HCT116 (cell line): ENCODE results near the gene CD93. TPM values are rescaled to one million over a fixed set of nuclear protein-coding genes. Genes with fewer than 3 reads are reported as not detected.

Experiments
- ATAC-seq: fragments of 200-7000 bp; cut with Tn5 transposase; 2 replicates; pipeline ENCODE4 v1.9.1; 2020; ENCODE audit warnings: mild to moderate bottlenecking, moderate library complexity
- BruUV-seq: library from RNA; stranded (reverse); fragments of 400-500 nt; replicated peaks from 2 replicates; lab custom pipeline; 2021; lab: Mats Ljungman, UMichigan
- CTCF ChIA-PET: fragments of 300-600 bp; sonication (Branson Sonifier 250); formaldehyde crosslinking; loops from one replicate; lab custom pipeline; 2021; ENCODE audit warnings: antibody characterized with exemption; lab: Charles Lee
- POLR2A ChIA-PET: fragments of 300-600, 350-600 bp; sonication (Branson Sonifier 250); formaldehyde crosslinking; loops from one replicate; lab custom pipeline; 2021; ENCODE audit warnings: antibody characterized with exemption; lab: Charles Lee
- RAD21 ChIA-PET, 2 experiments: fragments of 300-600 bp; sonication (Branson Sonifier 250); formaldehyde crosslinking; loops; one replicate each; lab custom pipeline; 2023; ENCODE audit warnings: low total read pairs in 2 of 2; ENCODE audit not compliant: uncharacterized antibody in 2 of 2, unreplicated experiment in 2 of 2, low non-redundant PET in 1 of 2; lab: Charles Lee
- DNase-seq: peaks from one replicate; pipeline ENCODE4 v3.0.0-alpha.2; 2010; ENCODE audit warnings: low read depth, low spot score
- H2AFZ ChIP-seq: fragments of 200-600 bp; shearing (Covaris generic), sonication (generic); 2 replicates; pipeline ENCODE4 v1.6.1; 2017; ENCODE audit warnings: low read depth, mixed run types, mixed read lengths, antibody characterized with exemption, low read length; ENCODE audit not compliant: poor library complexity, severe bottlenecking
- H3K27ac ChIP-seq: 2 replicates; pipeline ENCODE4 v1.5.1; 2012; ENCODE audit warnings: low read depth, low read length
- H3K27me3 ChIP-seq: fragments of 200-600 bp; sonication (generic); 2 replicates; pipeline ENCODE4 v1.6.1; 2016; ENCODE audit warnings: mixed run types, low read length, mixed read lengths; ENCODE audit not compliant: insufficient read depth
- H3K36me3 ChIP-seq, 2 experiments: fragments of 200-500 bp in 1 of 2; fragments of 200-600 bp in 1 of 2; sonication (Bioruptor generic) in 1 of 2; sonication (generic) in 1 of 2; 2 replicates each; pipeline versions ENCODE4 v1.5.1 to v1.6.1; 2014 to 2016; ENCODE audit warnings: low read length in 2 of 2, inconsistent platforms in 1 of 2, mixed read lengths in 1 of 2, mixed run types in 1 of 2; ENCODE audit not compliant: insufficient read depth in 2 of 2, control insufficient read depth in 1 of 2
- H3K4me1 ChIP-seq, 2 experiments: fragments of 200-600 bp in 1 of 2; sonication (generic) in 1 of 2; 2 replicates each; pipeline versions ENCODE4 v1.5.1 to v1.6.1; 2012 to 2017; ENCODE audit warnings: low read length in 2 of 2, inconsistent platforms in 1 of 2, mild to moderate bottlenecking in 1 of 2, mixed read lengths in 1 of 2, mixed run types in 1 of 2, moderate library complexity in 1 of 2; ENCODE audit not compliant: insufficient read depth in 2 of 2, control insufficient read depth in 1 of 2
- H3K4me2 ChIP-seq: fragments of 200-600 bp; sonication (generic); 2 replicates; pipeline ENCODE4 v1.6.1; 2017; ENCODE audit warnings: mixed run types, low read length, mixed read lengths
- H3K4me3 ChIP-seq, 2 experiments: fragments of 200-600 bp in 1 of 2; sonication (generic) in 1 of 2; replicated peaks in 1 of 2; 2 replicates each; pipeline ENCODE4 v1.5.1; 2011 to 2016; ENCODE audit warnings: low read length in 2 of 2, control low read depth in 1 of 2, low read depth in 1 of 2, mild to moderate bottlenecking in 1 of 2, mixed read lengths in 1 of 2, mixed run types in 1 of 2
- H3K79me2 ChIP-seq: fragments of 200-600 bp; sonication (generic); 2 replicates; pipeline ENCODE4 v1.6.1; 2017; ENCODE audit warnings: mild to moderate bottlenecking, mixed run types, low read length, moderate library complexity, mixed read lengths; ENCODE audit not compliant: insufficient read depth
- H3K9ac ChIP-seq: fragments of 200-600 bp; sonication (generic); 2 replicates; pipeline ENCODE4 v1.6.1; 2016; ENCODE audit warnings: low read length, mixed read lengths
- H3K9me2 ChIP-seq: fragments of 200-600 bp; sonication (generic), shearing (Covaris generic); 2 replicates; pipeline ENCODE4 v1.6.1; 2017; ENCODE audit warnings: mixed run types, mild to moderate bottlenecking, moderate library complexity; ENCODE audit not compliant: insufficient read depth
- H3K9me3 ChIP-seq, 2 experiments: fragments of 200-500 bp in 1 of 2; fragments of 200-600 bp in 1 of 2; sonication (Bioruptor generic) in 1 of 2; sonication (generic) in 1 of 2; 2 replicates each; pipeline ENCODE4 v1.6.1; 2014 to 2017; ENCODE audit warnings: low read length in 2 of 2, mixed read lengths in 2 of 2, inconsistent platforms in 1 of 2, low read depth in 1 of 2, mild to moderate bottlenecking in 1 of 2, mixed run types in 1 of 2, moderate library complexity in 1 of 2; ENCODE audit not compliant: control insufficient read depth in 1 of 2, insufficient read depth in 1 of 2
- H4K20me1 ChIP-seq: fragments of 200-600 bp; sonication (generic), shearing (Covaris generic); 2 replicates; pipeline ENCODE4 v1.6.1; 2017; ENCODE audit warnings: mixed run types, mild to moderate bottlenecking, moderate library complexity; ENCODE audit not compliant: insufficient read depth
- ATF3 ChIP-seq: IDR thresholded peaks from 2 replicates; pipeline ENCODE4 v1.6.1; 2012
- CBX3 ChIP-seq: IDR thresholded peaks from 2 replicates; pipeline ENCODE4 v1.6.1; 2012; ENCODE audit warnings: low read depth
- CTCF ChIP-seq, 3 experiments: fragments of 200-600 bp in 1 of 3; sonication (generic) in 1 of 3; IDR thresholded peaks in 2 of 3; conservative IDR thresholded peaks in 1 of 3; 2 replicates each; pipeline ENCODE4 v1.5.1; 2012 to 2017; ENCODE audit warnings: low read depth in 2 of 3, low read length in 2 of 3, antibody characterized with exemption in 1 of 3, borderline replicate concordance in 1 of 3, control low read depth in 1 of 3, mild to moderate bottlenecking in 1 of 3, mixed read lengths in 1 of 3, mixed run types in 1 of 3, moderate library complexity in 1 of 3; ENCODE audit not compliant: insufficient read depth in 1 of 3
- ELF1 ChIP-seq: IDR thresholded peaks from 2 replicates; pipeline ENCODE4 v1.6.1; 2012; ENCODE audit warnings: low read depth, borderline replicate concordance
- EZH2 ChIP-seq: fragments of 200-600 bp; sonication (generic); IDR thresholded peaks from 2 replicates; pipeline ENCODE4 v1.6.1; 2017; ENCODE audit warnings: antibody characterized with exemption, mixed run types
- EZH2phosphoT487 ChIP-seq: fragments of 200-600 bp; IDR thresholded peaks from 2 replicates; pipeline ENCODE4 v1.6.1; 2018; ENCODE audit warnings: antibody characterized with exemption, borderline replicate concordance
- FOSL1 ChIP-seq: IDR thresholded peaks from 2 replicates; pipeline ENCODE4 v1.6.1; 2012; ENCODE audit warnings: low read depth
- JUND ChIP-seq: IDR thresholded peaks from 2 replicates; pipeline ENCODE4 v1.6.1; 2012
- MAX ChIP-seq: IDR thresholded peaks from 2 replicates; pipeline ENCODE4 v1.6.1; 2012
- POLR2A ChIP-seq: IDR thresholded peaks from 2 replicates; pipeline ENCODE4 v1.7.0; 2011; ENCODE audit warnings: borderline replicate concordance; ENCODE audit not compliant: insufficient read depth, insufficient read length; ENCODE audit errors: extremely low read depth
- POLR2AphosphoS5 ChIP-seq: IDR thresholded peaks from 2 replicates; pipeline ENCODE4 v1.6.1; 2011; ENCODE audit warnings: mild to moderate bottlenecking, low read depth, low read length, moderate library complexity
- RAD21 ChIP-seq: IDR thresholded peaks from 2 replicates; pipeline ENCODE4 v1.6.1; 2012; ENCODE audit warnings: low read depth, mild to moderate bottlenecking
- SIN3A ChIP-seq: IDR thresholded peaks from 2 replicates; pipeline ENCODE4 v1.6.1; 2012; ENCODE audit warnings: low read depth
- SP1 ChIP-seq: IDR thresholded peaks from 2 replicates; pipeline ENCODE4 v1.6.1; 2012; ENCODE audit warnings: low read depth
- SRF ChIP-seq: IDR thresholded peaks from 2 replicates; pipeline ENCODE4 v1.6.1; 2012; ENCODE audit warnings: low read depth
- TCF7L2 ChIP-seq: IDR thresholded peaks from 2 replicates; pipeline ENCODE4 v1.7.0; 2011; ENCODE audit warnings: borderline replicate concordance, inconsistent platforms; ENCODE audit not compliant: insufficient read depth, insufficient read length; ENCODE audit errors: extremely low read depth
- YY1 ChIP-seq: IDR thresholded peaks from 2 replicates; pipeline ENCODE4 v1.6.1; 2011; ENCODE audit warnings: low read length, low read depth, moderate library complexity, mild to moderate bottlenecking; ENCODE audit not compliant: insufficient replicate concordance; ENCODE audit errors: extremely low read depth
- ZBTB33 ChIP-seq: IDR thresholded peaks from 2 replicates; pipeline ENCODE4 v1.6.1; 2011; ENCODE audit warnings: mild to moderate bottlenecking, low read length, moderate library complexity; ENCODE audit not compliant: insufficient replicate concordance; ENCODE audit errors: extremely low read depth
- ZFX ChIP-seq: fragments of 450-650 bp; IDR thresholded peaks from 2 replicates; pipeline ENCODE4 v1.6.1; 2017
- ZNF274 ChIP-seq: fragments of 200-500 bp; sonication (Bioruptor generic); IDR thresholded peaks from 2 replicates; pipeline ENCODE4 v1.6.1; 2014; ENCODE audit warnings: mild to moderate bottlenecking, low read depth, low read length, inconsistent platforms
- intact Hi-C: fragments of 100-400 bp; cut with micrococcal nuclease; formaldehyde crosslinking; loops from 2 replicates; pipeline ENCODE4 v1.10.0; 2022
- total RNA-seq: library from RNA; stranded (reverse); gene quantifications from one replicate; pipeline ENCODE4 v1.2.1, GENCODE V29; 2021; ENCODE audit not compliant: unreplicated experiment

CD93 gene
- total RNA-seq, 1 experiment from 2014 or later, result 0.07 TPM

- H3K27ac ChIP-seq, result no peak overlapping the region
- no peaks in the 10 kb centered on the region; a peak in 1 of 4 replicates for H3K4me1 ChIP-seq
- H2AFZ ChIP-seq, result no peak overlapping the region
- H3K36me3 ChIP-seq, result no peaks in the 10 kb centered on the region
- ATAC-seq (no peak), DNase-seq (no peak)
- ChIA-PET POLR2A (no interaction called here), RAD21 (no interaction called here), CTCF (no interaction called here)
- no TSS peak for BruUV-seq
- H3K9me2 ChIP-seq, result no peaks in the 10 kb centered on the region
- no peaks in the 10 kb centered on the region for H3K79me2 ChIP-seq
- no peaks in the 10 kb centered on the region for H3K9me3 ChIP-seq
- no peak overlapping the region for H3K9ac ChIP-seq
- TF ChIP-seq EZH2phosphoT487 (no peak), POLR2AphosphoS5 (no peak), CTCF (IDR thresholded peaks at IDR 0.05 in 2 of 3, conservative IDR thresholded peaks at IDR 0.05 in 1 of 3; ENCODE audit: borderline replicate concordance in 1 of 3, insufficient read depth in 1 of 3, low read depth in 2 of 3, low read length in 2 of 3) (no peak), ELF1 (no peak), CBX3 (no peak), RAD21 (no peak), MAX (no peak), ZBTB33 (no peak), SIN3A (no peak), SRF (no peak), ZNF274 (no peak), JUND (no peak), ZFX (no peak), SP1 (no peak), POLR2A (no peak), ATF3 (no peak), EZH2 (no peak), TCF7L2 (no peak), YY1 (no peak), FOSL1 (no peak)
- no peaks in the 10 kb centered on the region for H3K27me3 ChIP-seq
- H3K4me3 ChIP-seq, result no peak overlapping the region
- H4K20me1 ChIP-seq, result no peaks in the 10 kb centered on the region
- no peak overlapping the region for H3K4me2 ChIP-seq
- intact Hi-C loops, result no loop called here
Measured at GRCh38 chr20:23127506-23128279, 41.6 kb upstream of the CD93 start.
